HEK293 (cell line): ENCODE data around the gene AKAP8L.

ENCODE experiments used
- ATF2 ChIP-seq: fragments of 450-650 bp; formaldehyde crosslinking; IDR thresholded peaks from 2 replicates; pipeline ENCODE4 v1.5.1; 2016; ENCODE audit warnings: missing biosample characterization, missing genetic modification characterization, low read depth
- BCL11A ChIP-seq: fragments of 450-650 bp; formaldehyde crosslinking; IDR thresholded peaks from 2 replicates; pipeline ENCODE4 v1.5.1; 2016; ENCODE audit warnings: low read depth, missing biosample characterization, missing genetic modification characterization
- GLI2 ChIP-seq: fragments of 450-650 bp; formaldehyde crosslinking; IDR thresholded peaks from 2 replicates; pipeline ENCODE4; 2017; ENCODE audit warnings: missing biosample characterization, missing genetic modification characterization, low read depth, borderline replicate concordance
- GLIS1 ChIP-seq: fragments of 450-650 bp; formaldehyde crosslinking; IDR thresholded peaks from 2 replicates; pipeline ENCODE4 v1.5.1; 2016; ENCODE audit warnings: missing biosample characterization, missing genetic modification characterization
- GLIS2 ChIP-seq: fragments of 450-650 bp; formaldehyde crosslinking; IDR thresholded peaks from 2 replicates; pipeline ENCODE4 v1.5.1; 2016; ENCODE audit warnings: missing biosample characterization, missing genetic modification characterization
- HOXC10 ChIP-seq: sonication (generic); formaldehyde crosslinking; IDR thresholded peaks from 2 replicates; pipeline ENCODE4 v1.8.1; 2023; ENCODE audit warnings: mild to moderate bottlenecking, missing genetic modification reagents
- OVOL3 ChIP-seq: fragments of 450-650 bp; formaldehyde crosslinking; IDR thresholded peaks from 2 replicates; pipeline ENCODE4 v1.5.1; 2016; ENCODE audit warnings: missing biosample characterization, missing genetic modification characterization
- PRDM10 ChIP-seq: fragments of 450-650 bp; formaldehyde crosslinking; IDR thresholded peaks from 2 replicates; pipeline ENCODE4 v1.5.1; 2016; ENCODE audit warnings: missing biosample characterization, missing genetic modification characterization
- PRDM6 ChIP-seq: fragments of 450-650 bp; formaldehyde crosslinking; IDR thresholded peaks from 2 replicates; pipeline ENCODE4 v1.5.1; 2017; ENCODE audit warnings: missing biosample characterization, missing genetic modification characterization
- ZNF10 ChIP-seq: fragments of 450-650 bp; formaldehyde crosslinking; IDR thresholded peaks from 2 replicates; pipeline ENCODE4 v1.5.1; 2017; ENCODE audit warnings: missing biosample characterization, missing genetic modification characterization
- ZNF112 ChIP-seq: fragments of 450-650 bp; formaldehyde crosslinking; IDR thresholded peaks from 2 replicates; pipeline ENCODE4 v1.5.0; 2017; ENCODE audit warnings: missing biosample characterization, missing genetic modification characterization
- ZNF169 ChIP-seq: fragments of 450-650 bp; formaldehyde crosslinking; IDR thresholded peaks from 2 replicates; pipeline ENCODE4 v1.5.1; 2016; ENCODE audit warnings: missing biosample characterization, missing genetic modification characterization
- ZNF174 ChIP-seq: fragments of 450-650 bp; formaldehyde crosslinking; IDR thresholded peaks from 2 replicates; pipeline ENCODE4 v1.5.0; 2017; ENCODE audit warnings: missing biosample characterization, mild to moderate bottlenecking, missing genetic modification characterization
- ZNF248 ChIP-seq: fragments of 450-650 bp; formaldehyde crosslinking; IDR thresholded peaks from 2 replicates; pipeline ENCODE4 v1.5.1; 2017; ENCODE audit warnings: missing biosample characterization, missing genetic modification characterization
- ZNF302 ChIP-seq: fragments of 450-650 bp; formaldehyde crosslinking; IDR thresholded peaks from 2 replicates; pipeline ENCODE4 v1.5.1; 2016; ENCODE audit warnings: missing biosample characterization, missing genetic modification characterization, low read depth
- ZNF362 ChIP-seq: fragments of 450-650 bp; formaldehyde crosslinking; IDR thresholded peaks from 2 replicates; pipeline ENCODE4 v1.5.1; 2016; ENCODE audit warnings: missing biosample characterization, missing genetic modification characterization
- ZNF426 ChIP-seq: fragments of 450-650 bp; formaldehyde crosslinking; IDR thresholded peaks from 2 replicates; pipeline ENCODE4 v1.5.1; 2017; ENCODE audit warnings: missing biosample characterization, missing genetic modification characterization, mild to moderate bottlenecking, inconsistent platforms, moderate library complexity
- ZNF449 ChIP-seq: fragments of 450-650 bp; formaldehyde crosslinking; IDR thresholded peaks from 2 replicates; pipeline ENCODE4 v1.5.1; 2017; ENCODE audit warnings: missing biosample characterization, mild to moderate bottlenecking, missing genetic modification characterization, moderate library complexity
- ZNF518A ChIP-seq: fragments of 450-650 bp; formaldehyde crosslinking; conservative IDR thresholded peaks from 2 replicates; pipeline ENCODE4 v1.5.1; 2016; ENCODE audit warnings: low read depth, missing biosample characterization, missing genetic modification characterization
- ZNF561 ChIP-seq: fragments of 450-650 bp; IDR thresholded peaks from 2 replicates; pipeline ENCODE4 v1.5.1; 2018; ENCODE audit warnings: missing biosample characterization, missing genetic modification characterization, borderline replicate concordance
- ZNF791 ChIP-seq: fragments of 450-650 bp; formaldehyde crosslinking; IDR thresholded peaks from 2 replicates; pipeline ENCODE4 v1.5.1; 2016; ENCODE audit warnings: missing biosample characterization, missing genetic modification characterization
- ZNF792 ChIP-seq: fragments of 450-650 bp; formaldehyde crosslinking; IDR thresholded peaks from 2 replicates; pipeline ENCODE4 v1.5.1; 2016; ENCODE audit warnings: missing biosample characterization, missing genetic modification characterization
- ZSCAN30 ChIP-seq: fragments of 450-650 bp; IDR thresholded peaks from 2 replicates; pipeline ENCODE4 v1.5.1; 2018; ENCODE audit warnings: missing biosample characterization, mild to moderate bottlenecking, missing genetic modification characterization, moderate library complexity

Gene AKAP8L

GRCh38 chr19:15379083-15379998, 39.4 kb downstream of the AKAP8L start, which contains the start of gene AKAP8 (continued):
- TF ChIP-seq ZNF518A (tag by site-specific recombination) (0 out of 2 replicates have a peak, but pooled peaks have one; percentile 28), ZNF169 (no peak), ZNF791 (tag by site-specific recombination) (no peak), ZNF174 (no peak), ZNF792 (tag by site-specific recombination) (no peak), GLI2 (tag by site-specific recombination) (no peak), GLIS1 (no peak), ZNF561 (peak; percentile 78), ZNF426 (tag by site-specific recombination) (no peak), ZNF112 (tag by site-specific recombination) (no peak), ZSCAN30 (peak; percentile 70), PRDM10 (tag by site-specific recombination) (peak; percentile 15; the same call in 1 of the 2 replicates), ZNF10 (tag by site-specific recombination) (peak; percentile 89), ZNF362 (tag by site-specific recombination) (no peak), HOXC10 (CRISPR knock-in tag) (no peak), ZNF449 (tag by site-specific recombination) (0 out of 2 replicates have a peak, but pooled peaks have one; percentile 12), ZNF248 (tag by site-specific recombination) (no peak), GLIS2 (tag by site-specific recombination) (peak; percentile 89), PRDM6 (tag by site-specific recombination) (no peak), ZNF302 (tag by site-specific recombination) (no peak), OVOL3 (tag by site-specific recombination) (no peak), BCL11A (no peak), ATF2 (peak; percentile 43; the same call in 1 of the 2 replicates)
